ENCODE data around the gene SMYD1. TPM values are rescaled to one million over a fixed set of nuclear protein-coding genes. Genes with fewer than 3 reads are reported as not detected.

SMYD1 gene
- total RNA-seq, 6 experiments from 2014 or later, result not detected

- DNase-seq, result no peak
- Mint-ChIP-seq H3K9me3 (no peaks in the 10 kb centered on the region), H3K27ac (no peak overlapping the region), H3K27me3 (ENCODE audit: insufficient read depth) (peaks cover 17% of the 10 kb centered on the region), H3K4me1 (ENCODE audit: low read depth) (no peaks in the 10 kb centered on the region), H3K36me3 (ENCODE audit: low read depth) (no peaks in the 10 kb centered on the region), H3K4me3 (no peak overlapping the region)
- no peak for TF ChIP-seq CTCF (IDR thresholded peaks at IDR 0.05)
Measured at GRCh38 chr2:88122141-88122884, 54.7 kb downstream of the SMYD1 start.

GRCh38 chr2:88123164-88123974 is 55.7 kb downstream of the SMYD1 start:
- no peak for DNase-seq
- no peaks in the 10 kb centered on the region for H3K9me3 Mint-ChIP-seq
- no peak overlapping the region for H3K4me3 Mint-ChIP-seq
- TF ChIP-seq CTCF (IDR thresholded peaks at IDR 0.05), result no peak
- H3K4me1 Mint-ChIP-seq (ENCODE audit: low read depth), result no peaks in the 10 kb centered on the region
- H3K27ac Mint-ChIP-seq, result no peak overlapping the region
- H3K36me3 Mint-ChIP-seq (ENCODE audit: low read depth), result no peaks in the 10 kb centered on the region
- peaks cover 17% of the 10 kb centered on the region for H3K27me3 Mint-ChIP-seq (ENCODE audit: insufficient read depth)

GRCh38 chr2:88123975-88124917 is 56.6 kb downstream of the SMYD1 start:
- Mint-ChIP-seq H3K4me1 (ENCODE audit: low read depth) (no peaks in the 10 kb centered on the region), H3K9me3 (no peaks in the 10 kb centered on the region), H3K27ac (no peak overlapping the region), H3K4me3 (no peak overlapping the region), H3K36me3 (ENCODE audit: low read depth) (no peaks in the 10 kb centered on the region), H3K27me3 (ENCODE audit: insufficient read depth) (peaks cover 15% of the 10 kb centered on the region)
- DNase-seq, result no peak
- TF ChIP-seq CTCF (IDR thresholded peaks at IDR 0.05), result no peak

- DNase-seq, result no peak
- Mint-ChIP-seq H3K4me1 (ENCODE audit: low read depth) (no peaks in the 10 kb centered on the region), H3K36me3 (ENCODE audit: low read depth) (no peaks in the 10 kb centered on the region), H3K9me3 (no peaks in the 10 kb centered on the region), H3K4me3 (no peak overlapping the region), H3K27ac (no peak overlapping the region), H3K27me3 (ENCODE audit: insufficient read depth) (peaks cover 20% of the 10 kb centered on the region)
- no peak for TF ChIP-seq CTCF (IDR thresholded peaks at IDR 0.05)
Measured at GRCh38 chr2:88125344-88125923, 57.8 kb downstream of the SMYD1 start.

All from HFFc6 (cell line).